Stimulated activated CD8-positive, alpha-beta memory T cell treated with anti-CD3 and anti-CD28 coated beads, Interleukin-12 subunit alpha, Interleukin-12 subunit beta, amount 100 ng/mL, for 1 hour (primary cell): Measurements from ENCODE around the gene RHBG.

ENCODE experiments used
- DNase-seq: peaks from one replicate; pipeline ENCODE4 v3.0.0-alpha.2; 2020; ENCODE audit warnings: low read depth

Gene RHBG

GRCh38 chr1:156425943-156426342 lies 56.9 kb downstream of the RHBG start:
- no peak for DNase-seq

- DNase-seq, result no peak
Measured at GRCh38 chr1:156427957-156428356, 58.9 kb downstream of the RHBG start.

DNA sequence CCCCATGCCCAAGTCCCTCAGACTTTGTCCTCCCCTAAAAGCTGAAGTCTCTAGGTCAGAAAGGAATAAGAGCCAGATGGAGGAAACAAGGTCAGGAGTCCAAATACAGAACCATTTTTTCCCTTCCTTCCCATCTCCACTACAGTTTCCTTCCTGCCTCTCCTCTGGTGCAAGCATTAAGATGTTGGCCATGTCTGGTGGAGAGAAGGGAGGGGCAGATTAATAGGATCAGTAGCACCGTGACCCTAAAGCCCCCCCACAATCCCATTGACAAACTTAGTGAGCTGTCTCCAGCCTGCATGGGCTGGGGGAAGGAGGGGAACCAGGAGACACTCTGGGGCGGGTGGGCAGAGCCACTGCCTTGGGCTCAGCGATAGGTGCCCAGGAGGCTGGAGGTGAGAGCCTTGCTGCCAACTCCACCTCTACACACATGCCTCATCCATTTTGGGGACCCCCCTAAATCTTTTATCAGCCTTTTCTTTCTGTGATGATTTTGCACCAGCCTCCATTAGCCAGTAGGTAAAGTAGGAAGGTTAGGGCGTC lies 59.8 kb downstream of the RHBG start:
- no peak for DNase-seq

- DNase-seq, result no peak
Measured at GRCh38 chr1:156429313-156430060, 60.5 kb downstream of the RHBG start.

GRCh38 chr1:156430303-156430702 lies 61.3 kb downstream of the RHBG start:
- DNase-seq, result no peak

DNA sequence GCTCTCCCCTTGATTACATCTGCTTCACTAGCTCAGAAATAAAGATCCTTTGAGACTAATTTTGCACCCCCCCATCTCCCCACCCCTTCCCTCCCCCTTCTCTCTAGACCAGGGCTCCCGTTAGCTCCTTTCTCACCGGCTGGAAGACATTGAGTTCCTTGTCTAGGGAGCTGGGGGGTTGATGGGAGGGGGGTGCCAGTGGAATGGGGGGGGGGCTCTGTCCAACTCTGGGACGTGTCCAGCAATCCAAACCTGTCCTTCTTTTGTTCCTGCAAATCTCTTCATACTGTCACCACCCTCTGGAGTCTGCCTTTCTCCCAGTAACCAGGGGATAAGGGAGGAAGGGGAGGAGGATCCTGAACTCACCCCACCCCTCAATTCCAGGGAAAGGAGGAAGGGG lies 61.9 kb downstream of the RHBG start:
- DNase-seq, result no peak

GRCh38 chr1:156431366-156431765 lies 62.4 kb downstream of the RHBG start:
- no peak for DNase-seq

GRCh38 chr1:156431769-156432668 lies 63.0 kb downstream of the RHBG start:
- DNase-seq, result no peak

- DNase-seq, result no peak
Measured at GRCh38 chr1:156432669-156433018, 63.6 kb downstream of the RHBG start.

GRCh38 chr1:156433032-156433431 lies 64.0 kb downstream of the RHBG start:
- no peak for DNase-seq

GRCh38 chr1:156433602-156434001 lies 64.6 kb downstream of the RHBG start:
- DNase-seq, result no peak
